Kidney epithelial cell (primary cell): Measurements from ENCODE around the gene SHISA9. TPM values are rescaled to one million over a fixed set of nuclear protein-coding genes. Genes with fewer than 3 reads are reported as not detected.

ENCODE experiments used
- DNase-seq: peaks from one replicate; pipeline ENCODE4 v3.0.0-alpha.2; 2010; ENCODE audit warnings: low read depth
- H3K27me3 ChIP-seq: 2 replicates; pipeline ENCODE4 v1.6.0; 2011; ENCODE audit warnings: low read length; ENCODE audit not compliant: control insufficient read depth, insufficient read depth
- H3K36me3 ChIP-seq: 2 replicates; pipeline ENCODE4 v1.5.1; 2011; ENCODE audit warnings: low read length; ENCODE audit not compliant: control insufficient read depth, insufficient read depth
- H3K4me3 ChIP-seq: 2 replicates; pipeline ENCODE4 v1.5.1; 2011; ENCODE audit warnings: low read depth, mild to moderate bottlenecking, control low read depth, low read length
- total RNA-seq: library from RNA; depleted of rRNA; stranded (reverse); fragments of >200 nt; gene quantifications from 2 replicates; pipeline ENCODE4 v1.2.3, GENCODE V29; 2015
- TF ChIP-seq, protein P1 (sequence below): IDR thresholded peaks from 2 replicates; pipeline ENCODE4 v1.5.1; 2011; ENCODE audit warnings: mild to moderate bottlenecking, moderate library complexity, low read length, control low read depth, inconsistent platforms; ENCODE audit not compliant: insufficient read depth, poor library complexity, severe bottlenecking

The SHISA9 gene
- total RNA-seq, 1 donor from 2014 or later, result 32.8 TPM

GRCh38 chr16:12901204-12901596 is 198 bp upstream of the SHISA9 start:
- Histone ChIP-seq H3K36me3 (no peaks in the 10 kb centered on the region), H3K4me3 (peak overlapping the region; percentile 61), H3K27me3 (peaks cover 5% of the 10 kb centered on the region)
- TF ChIP-seq, protein P1, sequence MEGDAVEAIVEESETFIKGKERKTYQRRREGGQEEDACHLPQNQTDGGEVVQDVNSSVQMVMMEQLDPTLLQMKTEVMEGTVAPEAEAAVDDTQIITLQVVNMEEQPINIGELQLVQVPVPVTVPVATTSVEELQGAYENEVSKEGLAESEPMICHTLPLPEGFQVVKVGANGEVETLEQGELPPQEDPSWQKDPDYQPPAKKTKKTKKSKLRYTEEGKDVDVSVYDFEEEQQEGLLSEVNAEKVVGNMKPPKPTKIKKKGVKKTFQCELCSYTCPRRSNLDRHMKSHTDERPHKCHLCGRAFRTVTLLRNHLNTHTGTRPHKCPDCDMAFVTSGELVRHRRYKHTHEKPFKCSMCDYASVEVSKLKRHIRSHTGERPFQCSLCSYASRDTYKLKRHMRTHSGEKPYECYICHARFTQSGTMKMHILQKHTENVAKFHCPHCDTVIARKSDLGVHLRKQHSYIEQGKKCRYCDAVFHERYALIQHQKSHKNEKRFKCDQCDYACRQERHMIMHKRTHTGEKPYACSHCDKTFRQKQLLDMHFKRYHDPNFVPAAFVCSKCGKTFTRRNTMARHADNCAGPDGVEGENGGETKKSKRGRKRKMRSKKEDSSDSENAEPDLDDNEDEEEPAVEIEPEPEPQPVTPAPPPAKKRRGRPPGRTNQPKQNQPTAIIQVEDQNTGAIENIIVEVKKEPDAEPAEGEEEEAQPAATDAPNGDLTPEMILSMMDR, result no peak
- no peak for DNase-seq

- Histone ChIP-seq H3K36me3 (no peaks in the 10 kb centered on the region), H3K4me3 (peak overlapping the region; percentile 61), H3K27me3 (peaks cover 5% of the 10 kb centered on the region)
- TF ChIP-seq, protein P1, result no peak
- DNase-seq, result no peak
Measured at GRCh38 chr16:12902511-12903372, 1.3 kb downstream of the SHISA9 start.

DNA sequence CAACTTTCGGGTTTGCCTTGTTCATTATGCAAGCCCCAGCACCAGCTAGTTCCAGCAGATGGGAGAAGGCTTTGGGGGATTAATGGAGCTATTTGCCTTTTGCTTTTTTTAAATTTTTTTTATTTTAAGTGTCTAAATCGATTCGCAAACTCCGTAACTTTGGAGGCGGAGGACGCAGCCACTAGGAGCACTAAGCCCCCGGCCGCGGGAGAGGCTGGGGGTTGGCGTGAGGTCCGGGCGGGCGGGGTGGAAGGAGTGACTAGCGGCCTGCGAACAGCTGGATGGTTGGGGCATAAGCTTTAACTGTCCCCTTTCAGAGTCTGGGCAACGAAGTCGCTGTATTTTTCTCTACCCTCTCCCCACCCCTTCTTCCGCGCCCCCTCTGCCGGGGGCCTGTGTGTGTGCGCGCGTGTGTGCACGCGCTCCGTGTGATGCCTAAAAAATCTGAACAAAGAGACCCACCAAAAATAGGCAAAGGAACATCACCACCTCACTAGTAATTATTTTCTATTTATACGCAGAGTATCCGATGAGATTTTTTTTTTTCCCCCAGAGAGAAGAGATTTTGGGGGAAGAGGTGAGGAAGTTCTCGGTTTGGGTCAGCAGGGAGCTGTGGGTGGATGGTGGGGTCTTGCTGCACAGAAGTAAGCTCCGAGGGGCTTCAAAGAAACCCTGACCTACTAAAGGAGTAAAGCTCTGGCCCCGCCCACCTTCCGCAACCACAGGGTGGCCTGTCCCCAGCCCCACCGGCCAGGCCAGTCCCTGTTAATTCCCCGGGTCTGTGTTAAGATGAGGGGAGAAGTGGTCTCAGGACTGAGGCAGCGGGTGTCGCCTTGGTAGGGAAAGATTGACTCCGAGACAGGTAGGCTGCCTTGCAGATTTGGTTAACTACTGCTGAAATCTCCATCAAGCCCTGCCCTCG is 2.3 kb downstream of the SHISA9 start:
- TF ChIP-seq, protein P1, result no peak
- H3K4me3 ChIP-seq, result peak overlapping the region; percentile 61
- peaks cover 5% of the 10 kb centered on the region for H3K27me3 ChIP-seq
- H3K36me3 ChIP-seq, result no peaks in the 10 kb centered on the region
- no peak for DNase-seq

- TF ChIP-seq, protein P1, result no peak
- Histone ChIP-seq H3K36me3 (no peaks in the 10 kb centered on the region), H3K4me3 (peak overlapping the region; percentile 61), H3K27me3 (peaks cover 5% of the 10 kb centered on the region)
- DNase-seq, result no peak
Measured at GRCh38 chr16:12904329-12904671, 2.9 kb downstream of the SHISA9 start.

DNA sequence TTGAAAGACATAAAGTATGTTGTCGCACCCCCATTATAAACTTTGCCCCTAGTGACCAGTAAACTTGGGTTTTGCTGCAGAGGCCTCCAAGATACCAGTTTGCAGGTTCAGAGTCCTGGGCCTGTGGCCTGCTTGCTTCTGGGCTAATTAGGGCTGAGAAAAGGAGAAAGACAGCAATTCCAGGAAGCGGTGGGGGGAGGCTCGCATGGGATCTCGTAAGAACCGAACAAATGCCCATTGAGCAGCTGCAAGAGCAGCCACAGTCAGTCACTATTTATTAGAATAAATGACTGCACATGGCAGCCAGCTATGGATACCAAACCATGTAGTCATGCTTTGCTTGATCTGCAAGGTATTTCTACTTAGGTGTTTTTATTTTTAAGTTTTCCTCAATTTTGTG is 4.9 kb downstream of the SHISA9 start:
- no peak overlapping the region for H3K4me3 ChIP-seq
- TF ChIP-seq, protein P1, result no peak
- no peaks in the 10 kb centered on the region for H3K27me3 ChIP-seq
- DNase-seq, result no peak
- H3K36me3 ChIP-seq, result no peaks in the 10 kb centered on the region
